AG04450 (cell line): ENCODE measurements around the gene MDC1. TPM values are rescaled to one million over a fixed set of nuclear protein-coding genes. Genes with fewer than 3 reads are reported as not detected.
"Not testable (repeated sequence)": the region's sequence is repeated elsewhere in the genome, so short reads cannot be mapped to it uniquely, and the experiment has no call there.

ENCODE experiments used
- CTCF ChIA-PET: fragments of 300-600, 350-600 bp; formaldehyde crosslinking; extraction: SDS; loops from one replicate; lab custom pipeline; 2022; ENCODE audit warnings: antibody characterized with exemption, inconsistent platforms; lab: Charles Lee
- POLR2A ChIA-PET: fragments of 350-600 bp; formaldehyde crosslinking; extraction: SDS; loops from one replicate; lab custom pipeline; 2021; ENCODE audit warnings: antibody characterized with exemption, inconsistent platforms; lab: Yijun Ruan, JAX
- DNase-seq: peaks from one replicate; pipeline ENCODE4 v3.0.0-alpha.2; 2011; ENCODE audit warnings: low read depth, low spot score
- H3K27ac ChIP-seq: one replicate; pipeline ENCODE4 v1.5.1; 2012; ENCODE audit warnings: low read depth, low read length, control low read depth
- H3K27me3 ChIP-seq: one replicate; pipeline ENCODE4 v1.6.0; 2012; ENCODE audit warnings: low read length; ENCODE audit not compliant: control insufficient read depth, insufficient read depth
- H3K4me3 ChIP-seq: 2 replicates; pipeline ENCODE4 v1.5.1; 2011; ENCODE audit warnings: mild to moderate bottlenecking, low read depth, low read length, control low read depth
- H3K9me3 ChIP-seq: 2 replicates; pipeline ENCODE4 v1.5.1; 2012; ENCODE audit warnings: low read length; ENCODE audit not compliant: control insufficient read depth, insufficient read depth
- CTCF ChIP-seq: IDR thresholded peaks from 2 replicates; pipeline ENCODE4 v1.5.1; 2011; ENCODE audit warnings: low read depth, low read length, control low read depth, inconsistent platforms
- polyA plus RNA-seq: library from polyadenylated mRNA; depleted of rRNA; stranded (reverse); fragments of >200 nt; gene quantifications from 2 replicates; pipeline ENCODE4 v1.2.3, GENCODE V29; 2011

Gene MDC1
- polyA plus RNA-seq, 1 experiment = 4.1 TPM

- DNase-seq = peak; percentile 94
- Histone ChIP-seq H3K27ac (peak within 1 kb of the TSS; percentile 94), H3K27me3 (no peaks in the 10 kb centered on the region), H3K9me3 (no peaks in the 10 kb centered on the region), H3K4me3 (peak within 1 kb of the TSS; percentile 85)
- TF ChIP-seq CTCF = no peak
- POLR2A ChIA-PET = interaction anchor here (0.7 to 4.9 kb wide), 6 partner anchors 13 to 41 kb away, joined by 3 to 43 read pairs (median 4); partner anchors contain the start of genes IER3 and NRM
- CTCF ChIA-PET = interaction anchor here (0.6 to 5.0 kb wide), 4 partner anchors 40 to 164 kb away, joined by 3 to 105 read pairs (median 4); partner anchors contain the start of gene DHX16
Observed at GRCh38 chr6:30719791-30720737, 3.0 kb upstream of the MDC1 start, which contains the start of gene TUBB. Gene TUBB, plus strand, starts transcription at chr6:30720352. Its CDS starts 155 bp downstream, at chr6:30720507.

GRCh38 chr6:30719356-30719755 is 2.3 kb upstream of the MDC1 start:
- H3K27me3 ChIP-seq = no peaks in the 10 kb centered on the region
- no peak for DNase-seq
- no peak for TF ChIP-seq CTCF
- H3K27ac ChIP-seq = peak overlapping the region; percentile 81
- POLR2A ChIA-PET = interaction anchor here (0.7 to 4.9 kb wide), 4 partner anchors 23 to 40 kb away, joined by 3 to 43 read pairs (median 4); partner anchors contain the start of gene NRM
- H3K9me3 ChIP-seq = no peaks in the 10 kb centered on the region
- CTCF ChIA-PET = interaction anchor here (1.2 to 2.7 kb wide), 2 partner anchors 41 to 47 kb away, joined by 5 to 9 read pairs; partner anchors contain the start of gene DHX16
- H3K4me3 ChIP-seq = peak overlapping the region; percentile 71

GRCh38 chr6:30717845-30718720 is 1.0 kb upstream of the MDC1 start:
- not testable (repeated sequence) for H3K9me3 ChIP-seq, H3K27me3 ChIP-seq, DNase-seq
- H3K4me3 ChIP-seq = peak overlapping the region; percentile 52
- ChIA-PET CTCF (interaction anchor here (0.9 to 2.7 kb wide), 4 partner anchors 30 to 362 kb away, joined by 3 to 9 read pairs (median 4); partner anchors contain the start of gene DHX16), POLR2A (interaction anchor here (0.9 to 1.9 kb wide), 8 partner anchors 12 to 103 kb away, joined by 3 to 22 read pairs (median 5); partner anchors contain the start of gene NRM)
- peak overlapping the region; percentile 95 for H3K27ac ChIP-seq

GRCh38 chr6:30716879-30717128 is 277 bp downstream of the MDC1 start:
- peak overlapping the region; percentile 88 for H3K27ac ChIP-seq
- no peaks in the 10 kb centered on the region for H3K27me3 ChIP-seq
- H3K4me3 ChIP-seq = peak overlapping the region; percentile 85
- H3K9me3 ChIP-seq = no peaks in the 10 kb centered on the region
- POLR2A ChIA-PET = interaction anchor here (0.8 to 1.9 kb wide), 11 partner anchors 10 to 104 kb away, joined by 3 to 22 read pairs (median 4); partner anchors contain the start of gene NRM
- CTCF ChIA-PET = interaction anchor here (0.5 to 2.7 kb wide), 4 partner anchors 29 to 398 kb away, joined by 3 to 9 read pairs (median 3); partner anchors contain the start of gene PSORS1C1
- DNase-seq = no peak
- TF ChIP-seq CTCF = no peak

- DNase-seq = no peak
- no peak overlapping the region for H3K27ac ChIP-seq
- no peak for TF ChIP-seq CTCF
- ChIA-PET CTCF (interaction anchor here (0.8 kb wide), 1 partner anchor 373 kb away, joined by 4 read pairs; no protein-coding TSS in a partner anchor), POLR2A (no interaction called here)
- no peak overlapping the region for H3K4me3 ChIP-seq
- no peaks in the 10 kb centered on the region for H3K27me3 ChIP-seq
- no peaks in the 10 kb centered on the region for H3K9me3 ChIP-seq
Observed at GRCh38 chr6:30714263-30714662, 2.8 kb downstream of the MDC1 start.
